RKO (cell line): ENCODE measurements around the gene USP48.
A peak's percentile ranks its signal among the peaks of the same experiment; 100 is the strongest.

Experiments
- DNase-seq: peaks from one replicate; pipeline ENCODE4 v3.0.0-alpha.2; 2016; ENCODE audit warnings: low spot score

USP48 gene

DNA sequence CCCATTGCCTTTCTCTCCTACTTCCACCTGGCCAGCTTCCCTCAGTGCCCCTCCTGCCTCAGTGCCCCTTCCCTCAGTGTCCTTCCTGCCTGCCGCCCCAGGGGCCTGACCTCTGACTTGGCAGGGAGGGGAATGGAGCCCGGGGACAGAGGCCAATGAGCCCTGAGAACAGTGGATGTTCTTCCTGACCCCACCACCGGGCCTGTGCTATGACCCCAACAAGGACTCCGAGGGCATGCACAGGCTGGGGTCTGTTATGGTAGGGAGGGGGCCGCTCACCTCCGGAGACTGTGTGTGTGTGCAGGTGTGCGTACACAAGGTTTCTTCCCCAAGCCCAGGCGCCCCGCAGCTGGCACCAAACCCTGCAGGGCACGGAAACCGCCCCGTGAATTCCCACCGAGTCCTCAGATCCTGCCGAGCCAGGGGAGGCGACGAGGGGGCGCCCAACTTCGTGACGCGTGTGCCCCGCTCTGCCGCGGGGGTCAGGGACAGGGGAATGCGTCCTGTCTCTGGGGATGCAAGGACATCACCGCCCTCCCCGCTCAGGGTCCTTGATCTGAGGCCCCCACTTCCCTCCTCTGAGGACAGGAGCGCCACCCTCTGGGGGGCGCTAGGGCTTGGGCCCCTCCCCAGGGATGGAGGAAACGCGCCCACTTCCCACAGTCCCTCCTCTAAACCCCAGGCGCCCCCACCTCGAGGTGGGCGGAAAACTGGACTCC lies 114.6 kb downstream of the USP48 start:
- DNase-seq = no peak

DNA sequence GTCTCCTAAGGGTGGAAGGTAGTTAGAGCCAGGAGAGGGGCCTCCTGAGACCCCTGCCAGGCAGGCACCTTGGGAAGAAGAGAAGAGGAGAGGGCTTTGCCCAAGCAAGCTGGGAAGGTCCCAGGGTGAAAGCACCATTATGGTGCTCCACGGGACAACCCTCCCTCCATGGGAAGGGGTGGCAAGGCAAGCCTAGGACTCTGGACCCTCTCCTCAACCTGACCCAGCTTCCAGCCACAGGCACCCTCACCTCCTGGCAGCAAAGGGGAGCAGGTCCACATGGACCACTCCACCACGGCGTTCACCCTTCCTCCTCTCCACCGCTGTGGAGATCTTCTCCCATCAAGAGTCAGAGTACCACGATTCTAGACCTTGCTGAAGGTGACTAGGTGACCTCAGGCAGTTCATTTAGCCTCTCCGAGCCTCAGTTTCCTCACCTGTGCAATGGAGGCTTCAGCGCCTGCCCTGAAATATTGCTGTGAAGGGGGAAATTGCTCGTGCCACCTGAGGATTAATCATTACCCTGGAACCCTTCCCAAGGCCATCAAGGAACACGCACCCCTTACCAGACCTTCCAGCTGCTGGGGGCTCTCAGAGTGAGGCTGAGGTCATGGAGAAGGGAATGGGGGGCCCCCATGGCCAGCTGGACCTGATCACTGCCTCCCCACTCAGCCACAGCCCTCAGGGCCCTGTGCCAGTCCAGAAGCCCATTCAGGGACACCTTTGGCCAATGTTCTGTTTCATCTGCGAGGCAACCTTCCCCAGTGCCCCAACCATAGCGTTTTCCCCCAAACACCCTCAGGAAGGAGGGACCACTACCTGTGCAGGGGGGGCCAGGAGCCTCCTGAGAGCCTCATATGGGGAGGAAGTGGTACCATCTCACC lies 115.4 kb downstream of the USP48 start:
- DNase-seq = no peak

DNA sequence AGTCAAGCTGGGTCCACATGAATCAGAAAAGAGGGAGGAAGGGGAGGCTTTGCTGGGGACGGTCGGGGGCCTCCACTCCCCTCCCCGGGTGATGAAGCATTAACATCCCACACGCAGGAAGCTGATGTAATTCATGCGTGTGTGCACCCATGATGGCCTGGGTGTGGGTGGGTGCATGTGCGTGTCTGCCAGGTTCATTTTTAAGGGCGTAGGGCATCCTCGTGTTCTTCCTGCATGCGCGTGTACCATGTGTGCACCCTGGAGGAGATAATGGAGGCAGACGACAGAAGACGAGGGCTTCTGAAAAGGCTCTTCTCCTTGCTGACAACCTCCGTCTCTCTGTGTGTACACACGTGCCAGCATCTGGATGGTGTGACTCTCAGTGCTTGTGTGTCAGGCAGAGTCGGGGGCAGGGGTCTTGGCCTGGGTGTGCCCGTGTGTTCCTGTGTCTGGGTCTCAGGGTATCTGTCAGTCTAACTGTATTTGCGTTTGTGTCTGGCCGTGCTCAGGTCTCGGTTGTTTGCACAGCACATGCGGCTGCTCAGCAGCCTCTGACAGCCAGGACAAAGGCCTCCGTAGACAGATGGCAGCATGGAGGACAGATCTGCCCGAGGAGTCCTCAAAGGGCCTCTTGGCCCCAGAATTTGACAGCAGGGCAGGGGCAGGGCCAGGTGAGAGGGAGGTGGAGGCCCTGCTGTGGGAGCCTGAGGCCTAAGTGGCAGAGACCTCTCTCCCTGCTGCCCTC lies 116.2 kb downstream of the USP48 start:
- no peak for DNase-seq

DNA sequence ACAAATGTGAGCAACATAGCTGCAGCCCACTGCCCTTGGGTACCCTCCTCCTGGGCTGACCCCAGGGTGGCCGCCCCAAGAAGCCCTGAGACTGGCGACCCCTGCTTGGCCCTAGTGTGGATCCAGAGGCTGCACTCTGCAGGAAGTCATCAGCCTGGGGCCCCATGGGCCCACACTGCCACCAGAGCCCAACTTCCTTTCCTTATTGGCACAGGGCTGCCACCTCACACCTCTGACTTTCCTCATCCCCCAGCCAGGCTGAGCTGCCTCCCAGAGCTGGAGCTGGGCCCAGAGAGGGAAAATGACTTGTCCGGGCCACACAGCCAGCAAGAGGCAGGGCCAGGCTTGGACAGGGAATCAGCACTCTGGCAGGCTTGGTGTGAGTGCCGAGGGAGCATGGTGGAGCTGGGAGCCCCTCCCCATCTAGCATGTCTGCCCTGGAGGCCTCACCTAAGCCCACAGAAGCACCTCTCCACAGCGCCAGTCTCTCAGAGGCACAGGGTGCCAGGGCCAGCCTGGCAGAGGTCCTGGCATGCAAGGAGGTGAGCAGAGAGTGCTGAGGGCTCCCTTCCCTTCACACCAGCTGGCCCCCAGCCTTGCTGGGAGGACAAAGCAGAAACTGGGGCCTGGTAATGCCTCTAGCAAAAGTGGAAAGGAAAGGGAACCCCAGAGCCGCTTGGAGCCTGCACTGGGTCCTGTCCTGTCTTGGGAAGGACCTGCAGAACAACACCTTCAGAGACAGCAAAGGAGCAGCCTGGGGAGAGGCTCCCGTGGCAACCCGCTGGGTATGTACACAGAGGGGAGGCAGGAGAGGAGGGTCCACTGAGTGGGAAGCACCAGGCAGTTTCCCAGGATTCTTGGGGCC lies 117.0 kb downstream of the USP48 start:
- no peak for DNase-seq

DNA sequence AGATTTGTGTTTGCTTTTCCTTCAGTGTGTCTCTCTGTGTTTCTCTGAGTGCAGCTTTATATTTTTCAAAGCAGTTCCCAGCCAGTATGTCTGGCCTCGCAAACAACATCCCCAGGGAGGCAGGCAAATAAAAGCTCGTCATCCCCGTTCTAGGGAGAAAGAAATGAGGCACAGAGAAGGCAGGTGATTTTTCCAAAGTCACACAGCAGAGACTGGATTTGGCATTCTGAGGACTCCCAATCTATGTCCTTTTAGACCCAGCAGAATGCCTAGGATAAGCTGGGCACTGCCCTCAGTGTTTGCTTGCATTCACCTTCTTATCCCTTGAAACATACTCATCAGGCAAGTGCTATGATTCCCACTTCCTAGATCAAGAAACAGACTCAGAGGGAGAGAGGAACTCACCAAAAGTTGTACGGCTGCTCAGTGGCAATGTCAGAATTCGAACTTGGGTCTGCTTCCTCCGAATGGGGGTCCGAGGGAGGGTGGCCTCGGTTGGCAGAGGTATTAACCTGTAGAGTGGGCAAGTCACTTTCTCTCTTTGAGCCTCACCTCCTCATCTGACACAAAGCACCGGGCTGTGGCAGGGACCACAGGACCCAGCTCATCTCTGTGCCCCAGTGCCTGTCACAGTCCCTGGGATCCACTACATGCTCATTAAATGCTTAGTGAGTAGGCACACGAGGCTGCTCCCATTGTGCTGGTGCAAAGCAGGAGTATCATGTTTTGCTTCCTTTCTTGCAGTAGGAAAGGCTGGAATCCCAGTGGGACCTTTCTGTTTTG lies 118.0 kb downstream of the USP48 start:
- no peak for DNase-seq

DNA sequence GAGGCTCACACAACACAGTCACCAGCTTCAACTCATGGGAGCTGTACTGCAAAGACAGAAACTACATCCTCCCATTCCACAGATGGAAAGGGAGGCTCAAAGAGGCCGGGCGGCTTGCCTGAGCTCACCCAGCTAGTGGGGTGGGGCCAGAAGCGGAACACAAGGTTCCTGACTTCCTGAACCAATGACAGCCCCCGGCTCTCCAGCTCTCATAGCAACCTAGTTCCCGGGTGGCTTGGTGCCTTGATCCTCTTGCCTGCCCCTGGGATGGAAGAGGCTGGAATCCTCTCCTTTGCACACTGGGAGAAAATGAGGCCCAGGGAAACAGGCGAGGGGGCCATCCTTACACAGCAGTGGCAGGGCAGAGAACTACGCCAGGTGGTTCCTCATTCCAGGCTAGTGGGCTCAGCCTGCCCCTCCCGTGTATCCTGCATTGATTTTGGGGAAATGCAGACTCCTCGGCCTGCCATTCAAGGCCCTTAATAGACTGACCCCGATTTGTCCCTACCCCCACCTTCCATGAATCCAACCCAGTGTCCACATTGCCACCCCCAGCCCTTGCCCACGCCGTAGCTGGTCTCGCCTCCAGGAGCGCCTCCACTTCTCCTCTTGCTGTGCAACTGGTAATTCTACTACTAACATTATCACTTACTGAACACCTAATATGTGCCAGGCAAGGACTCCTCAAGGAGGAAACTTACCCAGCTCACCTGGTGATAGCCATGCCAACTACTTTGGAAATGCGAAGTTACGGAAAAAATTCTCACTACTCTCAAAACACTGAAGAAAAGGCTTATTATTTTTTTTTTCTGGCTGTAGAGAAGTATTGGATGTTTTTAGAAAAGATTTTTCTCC lies 118.8 kb downstream of the USP48 start:
- no peak for DNase-seq

DNA sequence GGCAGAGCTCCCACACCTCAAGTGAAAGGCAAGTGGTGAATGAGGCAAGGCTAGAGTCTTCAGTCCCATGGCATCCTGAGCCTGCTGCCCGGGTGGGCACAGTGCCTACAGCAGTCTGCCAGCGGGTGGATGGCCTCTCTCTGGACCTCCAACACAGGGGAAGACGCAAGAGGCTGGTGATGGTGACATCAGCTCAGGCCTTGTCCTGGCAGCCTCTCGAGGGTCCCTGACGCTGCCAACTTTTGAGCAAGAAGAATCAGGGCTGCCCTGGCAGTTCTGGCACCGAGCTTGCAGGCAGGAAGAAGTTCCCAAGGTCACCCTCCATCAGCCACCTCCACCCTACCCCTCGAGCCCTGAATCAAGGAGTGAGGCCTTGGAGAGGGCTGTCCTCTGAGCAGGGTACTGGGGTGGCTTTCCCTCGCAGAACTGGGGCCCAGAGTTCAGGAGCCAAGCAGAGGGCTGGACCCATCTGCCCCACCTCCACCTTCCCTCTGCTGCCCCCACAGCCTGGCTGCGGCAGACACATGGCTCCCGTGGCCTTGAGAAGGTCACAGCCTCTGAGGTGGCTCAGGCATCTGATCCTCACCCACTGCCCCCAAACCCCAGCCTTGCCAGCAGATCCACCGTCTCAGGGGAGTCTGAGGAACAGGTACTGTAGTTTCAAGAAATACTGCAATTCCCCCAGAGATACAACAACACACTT lies 119.5 kb downstream of the USP48 start:
- no peak for DNase-seq

DNA sequence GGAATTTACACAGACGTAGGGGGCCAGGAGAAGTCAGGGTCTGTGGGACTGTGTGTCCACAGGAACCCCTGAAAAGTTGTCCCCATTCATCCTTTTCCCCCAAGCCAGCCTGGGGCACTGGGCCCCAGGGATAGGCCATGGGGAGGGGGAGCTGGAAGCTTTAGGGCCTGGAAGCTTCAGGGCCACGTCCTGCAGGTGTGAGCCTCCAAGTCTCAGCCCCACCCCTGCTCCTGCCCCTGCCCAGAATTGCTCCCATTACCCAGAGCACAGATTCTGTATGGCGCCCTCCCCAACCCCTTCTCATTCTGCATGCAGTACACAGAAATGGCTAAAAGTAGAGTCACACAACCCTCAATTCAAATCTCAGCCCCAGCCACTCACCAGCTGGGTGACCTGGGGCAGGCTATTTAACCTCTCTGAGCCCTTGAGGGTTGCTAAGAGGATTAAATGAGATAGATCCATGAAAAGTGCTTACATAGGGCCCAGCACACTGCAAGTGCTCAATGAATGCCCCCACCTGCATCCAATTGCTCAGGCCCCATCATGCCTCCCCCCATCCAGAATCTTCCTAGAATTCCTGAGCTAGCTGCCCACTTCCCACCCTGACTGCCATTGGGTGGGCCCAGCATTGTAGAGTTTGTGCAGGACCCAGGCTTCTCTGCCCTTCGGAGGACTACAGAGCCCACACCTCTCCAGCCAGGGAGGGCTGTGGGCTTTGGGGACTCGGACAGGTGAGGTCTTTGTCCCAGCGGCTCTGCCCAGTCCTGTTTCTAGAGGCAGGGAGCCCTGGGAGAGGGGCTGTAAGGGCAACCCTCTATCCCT lies 120.3 kb downstream of the USP48 start:
- DNase-seq = no peak

DNA sequence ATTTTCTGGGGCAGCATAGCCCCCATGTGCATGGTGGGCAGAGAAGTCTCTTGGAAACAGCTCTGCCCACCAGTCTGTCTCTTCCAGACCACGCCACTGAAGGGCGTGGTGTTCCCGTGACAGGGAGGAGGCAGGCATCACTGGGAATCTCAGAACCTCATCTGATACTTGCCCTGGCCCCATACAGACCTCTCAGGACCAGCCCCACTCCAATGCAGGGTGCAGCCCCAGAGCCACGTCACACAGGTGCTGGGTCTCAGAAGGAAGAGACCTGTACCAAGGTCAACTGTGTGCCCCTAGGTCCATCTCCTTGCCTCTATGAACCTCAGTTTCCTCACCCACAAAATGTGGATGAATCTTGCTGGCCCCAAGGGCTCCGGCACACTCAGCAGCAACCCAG lies 121.1 kb downstream of the USP48 start:
- no peak for DNase-seq

DNA sequence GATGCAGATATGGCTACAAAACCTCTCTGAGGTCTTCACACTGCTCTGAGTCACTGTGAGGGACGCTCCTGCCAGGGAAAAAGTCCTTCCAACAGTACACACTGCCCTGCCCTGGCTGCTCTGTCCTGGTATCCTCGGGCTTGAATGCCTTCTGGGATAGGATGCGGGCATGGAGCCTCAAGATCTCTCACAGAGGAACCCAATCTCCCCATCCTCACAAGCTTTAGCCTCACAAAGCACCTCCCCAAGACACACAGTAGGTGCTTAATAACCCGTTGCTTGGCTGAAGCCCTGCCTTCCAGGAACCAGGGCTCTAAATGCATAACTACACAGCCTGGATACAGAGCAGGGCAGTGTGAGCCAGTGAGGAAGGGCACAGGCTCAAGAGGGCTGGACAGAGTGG lies 123.0 kb downstream of the USP48 start:
- no peak for DNase-seq

DNA sequence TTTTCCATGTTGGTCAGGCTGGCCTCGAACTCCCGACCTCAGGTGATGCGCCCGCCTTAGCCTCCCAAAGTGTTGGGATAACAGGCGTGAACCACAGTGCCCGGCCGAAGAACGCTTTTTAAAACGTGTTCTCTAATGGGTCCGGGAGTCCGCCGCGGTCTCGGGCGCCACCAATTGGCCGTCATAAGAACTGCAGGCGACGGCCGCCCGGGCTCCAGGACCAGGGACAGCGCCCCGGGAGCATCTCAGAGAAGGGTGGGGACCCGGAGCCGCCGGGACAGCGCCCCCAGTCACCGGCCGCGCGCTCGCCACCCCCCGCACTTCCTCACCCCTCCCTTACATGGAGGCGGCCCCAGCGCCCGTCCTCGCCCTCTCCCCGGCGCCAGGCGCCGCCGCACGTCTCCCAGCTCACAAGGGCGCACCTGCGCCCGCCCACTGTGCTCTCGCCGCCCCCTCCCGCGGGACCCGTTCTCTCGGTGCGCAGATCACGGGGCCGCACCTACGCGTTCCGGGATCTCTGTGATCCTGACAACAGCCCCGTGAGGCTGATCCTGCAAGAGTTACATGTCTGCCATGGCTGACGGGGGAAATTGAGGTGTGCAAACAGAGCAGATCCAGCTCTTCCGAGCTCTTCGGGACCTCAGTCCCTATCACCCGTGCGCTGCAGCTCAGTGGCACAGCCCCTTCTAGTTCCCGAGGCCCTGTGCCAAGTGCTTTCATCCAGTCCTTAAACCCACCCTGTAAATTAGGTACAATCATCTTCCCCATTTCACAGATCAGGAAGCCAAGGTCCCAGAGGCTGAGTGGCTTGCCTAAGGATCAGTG lies 123.6 kb downstream of the USP48 start:
- DNase-seq = peak; percentile 67

DNA sequence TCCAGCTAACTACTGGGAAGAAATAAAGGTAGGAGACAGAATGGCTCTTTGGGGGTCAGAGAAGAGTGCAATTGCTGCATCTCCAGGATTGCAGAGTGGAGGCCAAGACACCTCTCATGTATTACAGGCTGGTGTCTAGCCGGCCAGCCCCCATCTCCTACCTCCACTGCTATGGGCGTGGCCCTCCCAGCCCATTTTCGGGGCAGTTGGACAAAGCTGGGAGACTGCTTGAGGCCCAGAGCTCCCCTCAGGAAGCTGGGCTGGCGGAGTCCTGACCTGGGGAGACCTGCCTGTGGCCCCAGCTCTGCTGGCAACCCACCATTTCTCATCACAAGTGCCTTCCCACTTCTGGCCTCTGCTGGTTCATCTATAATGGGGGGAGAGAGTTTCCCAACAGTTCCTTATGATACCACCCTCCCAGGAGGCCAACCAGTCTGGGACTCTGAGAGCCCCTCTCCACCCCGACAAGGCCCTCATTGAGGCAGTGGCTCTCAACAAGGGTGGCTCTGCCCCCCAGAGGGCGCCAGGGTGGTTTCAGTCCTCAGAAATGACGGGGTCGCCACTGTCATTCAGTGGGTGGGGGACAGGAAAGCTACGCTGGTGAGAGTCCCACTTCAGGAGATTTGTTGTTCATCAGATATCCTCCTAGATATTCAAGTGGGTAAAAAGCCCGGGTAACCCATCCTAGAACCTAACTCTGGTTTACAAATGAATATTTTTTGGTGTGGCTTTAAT lies 125.3 kb downstream of the USP48 start:
- DNase-seq = no peak

DNA sequence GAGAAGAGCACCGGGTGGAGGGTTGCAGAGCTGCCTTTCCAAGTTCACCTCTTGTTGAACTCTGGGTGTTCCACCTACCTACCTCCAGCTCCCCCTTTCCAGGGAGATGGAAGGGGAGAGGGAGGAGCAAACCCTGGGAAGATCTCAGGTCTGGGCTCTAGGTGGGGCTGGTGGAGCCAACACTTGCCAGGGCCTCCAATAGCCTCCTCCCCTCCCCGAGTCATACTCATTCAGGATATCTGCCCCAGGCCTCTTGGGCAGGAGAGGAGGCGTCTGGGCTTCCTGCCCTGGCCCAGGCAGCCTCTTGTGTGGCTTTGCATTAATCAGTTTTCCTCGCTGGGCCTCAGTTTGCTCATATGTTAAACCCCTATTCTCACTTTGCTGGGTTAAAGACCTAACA lies 127.2 kb downstream of the USP48 start:
- DNase-seq = peak; percentile 18

DNA sequence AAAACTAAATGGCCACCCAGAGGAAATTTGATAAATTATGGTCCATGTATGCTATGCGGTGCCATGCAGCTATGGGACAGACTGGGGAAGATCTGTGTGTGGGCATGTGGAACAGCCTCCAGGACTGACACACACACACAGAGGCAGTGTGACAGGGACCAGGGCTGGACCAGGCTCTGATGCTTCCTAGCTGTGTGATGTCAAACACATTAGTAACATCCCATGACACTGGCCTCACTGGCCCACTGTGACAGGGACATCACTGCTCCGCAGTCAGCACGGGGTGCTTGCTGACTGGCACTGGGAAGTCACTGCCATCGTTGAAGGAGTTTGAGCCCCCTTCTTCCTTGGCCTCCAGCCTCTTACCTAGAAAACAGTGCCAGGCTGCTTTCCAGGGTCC lies 127.7 kb downstream of the USP48 start:
- DNase-seq = no peak

DNA sequence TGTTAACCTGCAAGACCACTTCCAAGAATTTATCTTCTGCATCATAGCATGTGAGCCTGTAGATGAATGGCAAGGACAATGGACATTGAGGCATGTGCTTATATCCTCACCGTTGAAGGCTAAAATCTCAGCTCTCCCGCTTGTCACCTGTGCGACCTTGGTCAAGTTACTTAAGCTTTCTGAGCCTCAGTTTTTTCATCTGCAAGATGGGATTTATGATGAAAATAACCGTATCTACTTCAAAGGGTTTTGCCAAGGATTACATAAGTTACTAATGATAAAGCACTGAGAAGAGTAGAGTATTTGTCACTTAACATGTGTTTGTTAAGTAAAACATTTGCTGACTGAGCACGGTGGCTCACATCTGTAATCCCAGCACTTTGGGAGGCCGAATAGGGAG lies 128.7 kb downstream of the USP48 start:
- no peak for DNase-seq

DNA sequence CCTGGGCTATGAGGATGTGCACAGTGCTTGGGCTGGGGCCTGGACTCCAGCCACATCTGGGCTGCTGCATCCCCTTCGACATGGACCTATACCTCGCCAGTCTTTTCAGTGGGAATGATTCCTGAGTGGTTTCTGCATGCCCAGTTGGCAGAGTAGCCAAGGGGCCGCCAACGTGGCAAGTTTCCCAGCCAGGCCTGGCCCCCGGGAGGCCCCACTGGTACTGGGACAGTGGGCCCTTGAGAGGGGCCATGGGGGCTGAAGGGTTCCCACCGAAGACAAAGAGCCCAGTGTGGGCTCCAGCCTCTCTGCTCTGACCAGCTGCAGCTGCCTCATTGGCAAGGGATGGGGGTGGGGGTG lies 129.2 kb downstream of the USP48 start:
- DNase-seq = no peak
